Esophagus squamous epithelium (tissue), 5 donors: Measurements from ENCODE around the gene ABCC12. TPM values are rescaled to one million over a fixed set of nuclear protein-coding genes. Genes with fewer than 3 reads are reported as not detected.
"Not testable (repeated sequence)": the region's sequence is repeated elsewhere in the genome, so short reads cannot be mapped to it uniquely, and the experiment has no call there.

Source experiments
- DNase-seq: peaks from one replicate; lab custom pipeline; 2025; lab: John Stamatoyannopoulos, UW
- H3K27ac ChIP-seq, 4 donors: fragments of 200-600 bp; sonication (generic); one replicate each; pipeline ENCODE4 v1.5.1; 2016 to 2019; ENCODE audit warnings: mild to moderate bottlenecking in 1 of 4
- H3K27me3 ChIP-seq, 4 donors: fragments of 200-600 bp; sonication (generic); 1 replicate in 3 of 4; 2 replicates in 1 of 4; pipeline versions ENCODE4 v1.5.1 to v1.6.0; 2017 to 2021; ENCODE audit warnings: antibody characterized with exemption in 1 of 4
- H3K36me3 ChIP-seq, 3 donors: fragments of 200-600 bp; sonication (generic); one replicate each; pipeline ENCODE4 v1.5.1; 2016 to 2019
- H3K4me1 ChIP-seq, 3 donors: fragments of 200-600 bp; sonication (generic); one replicate each; pipeline ENCODE4 v1.5.1; 2017 to 2019
- H3K4me3 ChIP-seq, 4 donors: fragments of 200-600 bp; sonication (generic); 1 replicate in 3 of 4; 2 replicates in 1 of 4; pipeline ENCODE4 v1.5.1; 2016 to 2019; ENCODE audit warnings: mild to moderate bottlenecking in 2 of 4, moderate library complexity in 1 of 4
- H3K9me3 ChIP-seq, 3 donors: fragments of 200-600 bp; sonication (generic); one replicate each; pipeline ENCODE4 v1.5.1; 2016 to 2019
- CTCF ChIP-seq, 6 experiments: fragments of 450-650 bp in 4 of 6; fragments of 200-600 bp in 2 of 6; sonication (generic) in 2 of 6; IDR thresholded peaks; one replicate each; pipeline ENCODE4 v1.5.1; 2016 to 2019; ENCODE audit warnings: antibody characterized with exemption in 6 of 6, mild to moderate bottlenecking in 4 of 6, moderate library complexity in 4 of 6
- POLR2A ChIP-seq, 4 donors: fragments of 450-650 bp; IDR thresholded peaks; one replicate each; pipeline ENCODE4 v1.6.1; 2017; ENCODE audit warnings: antibody characterized with exemption in 4 of 4, mild to moderate bottlenecking in 4 of 4, moderate library complexity in 3 of 4
- WGBS, 2 donors: methylation state at CpG; one replicate each; pipeline ENCODE4 v1.1.5; 2018; 5-methylcytosine and 5-hydroxymethylcytosine counted together
- intact Hi-C: fragments of 100-400 bp; cut with DNase I; formaldehyde crosslinking; loops from one replicate; pipeline ENCODE4 v1.15.0; 2022
- total RNA-seq, 4 donors: library from RNA; depleted of rRNA; stranded (reverse); fragments of >200 nt; gene quantifications; one replicate each; pipeline ENCODE4 v1.1.0, GENCODE V29; 2016
- donor health status: DM: yes; HTN: yes; CAD: no.

Gene ABCC12
- total RNA-seq, 4 donors from 2014 or later, result not detected

DNA sequence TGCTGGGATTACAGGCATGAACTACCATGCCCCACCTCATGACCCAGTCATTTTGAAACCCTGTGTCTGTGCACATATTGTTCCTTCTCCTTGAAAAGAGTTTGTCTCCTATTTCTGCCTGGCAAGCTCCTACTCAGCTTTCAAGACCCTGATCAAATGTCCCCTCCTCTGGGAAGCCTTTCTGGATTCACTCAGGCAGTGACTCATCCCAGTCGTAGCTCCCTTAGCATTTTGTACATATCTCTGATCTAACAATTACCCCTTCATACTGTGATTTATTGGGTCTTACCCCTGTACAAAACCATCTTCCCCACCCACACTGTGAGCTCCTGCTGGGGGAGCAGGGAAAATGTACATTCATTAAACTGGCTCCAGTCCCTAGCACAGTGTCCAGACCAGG is 18.1 kb upstream of the ABCC12 start:
- no peaks in the 10 kb centered on the region for H3K9me3 ChIP-seq
- no peak for TF ChIP-seq POLR2A (IDR thresholded peaks at IDR 0.05)
- TF ChIP-seq CTCF (IDR thresholded peaks at IDR 0.05), result no peak
- no peak for DNase-seq
- H3K36me3 ChIP-seq, result no peaks in the 10 kb centered on the region
- no peak overlapping the region for H3K27ac ChIP-seq
- intact Hi-C loops, result no loop called here
- 60 to 70% methylated on average over 1 of the region's 1 CpG for WGBS, 2 donors
- no peaks in the 10 kb centered on the region for H3K4me1 ChIP-seq
- peaks cover 0 to 25% (median 0%) of the 10 kb centered on the region in 4 donors for H3K27me3 ChIP-seq
- H3K4me3 ChIP-seq, result no peak overlapping the region

GRCh38 chr16:48172682-48173081 is 16.9 kb upstream of the ABCC12 start:
- Histone ChIP-seq H3K9me3 (no peaks in the 10 kb centered on the region), H3K4me1 (no peaks in the 10 kb centered on the region), H3K36me3 (no peaks in the 10 kb centered on the region), H3K27me3 (peaks cover 0 to 18% (median 0%) of the 10 kb centered on the region in 4 donors), H3K27ac (no peak overlapping the region), H3K4me3 (no peak overlapping the region)
- TF ChIP-seq POLR2A (IDR thresholded peaks at IDR 0.05), result no peak
- TF ChIP-seq CTCF (IDR thresholded peaks at IDR 0.05), result no peak
- DNase-seq, result no peak
- 60 to 76% methylated on average over 1 of the region's 1 CpG for WGBS, 2 donors
- intact Hi-C loops, result no loop called here

DNA sequence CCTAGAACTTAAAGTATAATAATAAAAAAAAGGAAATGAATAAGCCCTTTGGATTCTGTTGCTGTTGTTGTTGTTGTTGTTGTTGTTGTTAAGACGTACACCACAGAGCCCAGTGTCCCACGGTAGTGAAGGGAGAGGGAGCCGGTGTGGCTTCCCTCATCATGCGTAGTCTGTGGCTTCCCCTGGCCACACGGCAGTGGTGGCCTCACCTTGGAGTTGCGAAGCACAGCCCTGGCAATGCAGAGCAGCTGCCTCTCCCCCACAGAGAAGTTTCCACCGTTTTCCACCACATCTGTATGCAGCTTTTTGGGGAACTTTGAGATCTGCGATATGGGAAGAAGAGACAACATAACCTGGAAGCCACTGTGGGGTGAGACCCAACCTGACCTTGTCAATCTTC is 14.1 kb upstream of the ABCC12 start:
- no peak for DNase-seq
- Histone ChIP-seq H3K9me3 (no peaks in the 10 kb centered on the region), H3K36me3 (no peaks in the 10 kb centered on the region), H3K4me1 (peaks cover 0 to 6% (median 0%) of the 10 kb centered on the region in 3 donors), H3K27ac (no peak overlapping the region), H3K27me3 (no peaks in the 10 kb centered on the region), H3K4me3 (no peak overlapping the region)
- intact Hi-C loops, result loop anchor here (10.0 kb wide), 1 partner anchor 1215 kb away; no protein-coding TSS in a partner anchor
- 62 to 85% methylated on average over 8 of the region's 8 CpGs for WGBS, 2 donors
- TF ChIP-seq POLR2A (IDR thresholded peaks at IDR 0.05) (no peak), CTCF (IDR thresholded peaks at IDR 0.05) (no peak)

GRCh38 chr16:48168075-48168474 is 12.3 kb upstream of the ABCC12 start:
- no peaks in the 10 kb centered on the region for H3K36me3 ChIP-seq
- TF ChIP-seq CTCF (IDR thresholded peaks at IDR 0.05), result no peak
- no peak for TF ChIP-seq POLR2A (IDR thresholded peaks at IDR 0.05)
- H3K9me3 ChIP-seq, result no peaks in the 10 kb centered on the region
- 38 to 53% methylated on average over 1 of the region's 1 CpG for WGBS, 2 donors
- no peaks in the 10 kb centered on the region for H3K27me3 ChIP-seq
- H3K4me1 ChIP-seq, result peaks cover 0 to 12% (median 0%) of the 10 kb centered on the region in 3 donors
- no peak overlapping the region for H3K27ac ChIP-seq
- DNase-seq, result no peak
- intact Hi-C loops, result loop anchor here (10.0 kb wide), 1 partner anchor 1213 kb away; no protein-coding TSS in a partner anchor
- H3K4me3 ChIP-seq, result no peak overlapping the region

DNA sequence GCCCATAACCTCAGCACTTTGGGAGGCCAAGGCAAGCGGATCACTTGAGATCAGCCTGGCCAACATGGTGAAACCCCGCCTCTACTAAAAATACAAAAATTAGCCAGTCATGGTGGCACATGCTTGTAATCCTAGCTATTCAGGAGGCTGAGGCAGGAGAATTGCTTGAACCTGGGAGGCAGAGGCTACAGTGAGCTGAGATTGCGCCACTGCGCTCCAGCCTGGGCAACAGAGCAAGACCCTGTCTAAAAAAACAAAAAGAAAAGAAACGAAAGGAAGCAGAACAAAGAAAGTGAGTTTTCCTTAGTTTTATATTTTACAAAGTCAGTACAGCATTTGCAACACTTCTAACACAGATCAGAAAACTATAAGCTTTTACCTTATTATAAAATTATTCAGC is 10.8 kb upstream of the ABCC12 start:
- intact Hi-C loops, result loop anchor here (10.0 kb wide), 1 partner anchor 1212 kb away; no protein-coding TSS in a partner anchor

More for the DNA sequence above, 10.8 kb upstream of the ABCC12 start:
- H3K4me3 ChIP-seq, H3K27me3 ChIP-seq, H3K36me3 ChIP-seq, H3K9me3 ChIP-seq, H3K27ac ChIP-seq, DNase-seq: not testable (repeated sequence)
- 83 to 85% methylated on average over 5 of the region's 5 CpGs for whole genome bisulfite sequencing, 2 donors
- H3K4me1 ChIP-seq, result peaks cover 0 to 12% (median 0%) of the 10 kb centered on the region in 3 donors
